H1 (cell line): ENCODE results near the gene STX19. TPM values are rescaled to one million over a fixed set of nuclear protein-coding genes. Genes with fewer than 3 reads are reported as not detected.

ENCODE experiments used
- CTCF ChIA-PET: fragments of 300-600 bp; sonication (Branson Sonifier 250); formaldehyde crosslinking; loops from one replicate; lab custom pipeline; 2021; ENCODE audit not compliant: partially characterized antibody; lab: Charles Lee
- POLR2A ChIA-PET: fragments of 300-600 bp; sonication (Branson Sonifier 250); formaldehyde crosslinking; loops from one replicate; lab custom pipeline; 2021; ENCODE audit warnings: inconsistent platforms; ENCODE audit not compliant: partially characterized antibody; lab: Charles Lee
- DNase-seq, 2 experiments: peaks; one replicate each; pipeline versions ENCODE4 v3.0.0 to v3.0.0-alpha.2; 2010 to 2022; ENCODE audit warnings: low spot score in 2 of 2, low read depth in 1 of 2, mixed read lengths in 1 of 2
- FAIRE-seq: peaks from 2 replicates; lab custom pipeline; 2011; peaks lifted over from hg19 to GRCh38; lab: Jason Lieb, UNC
- H2AFZ ChIP-seq: 2 replicates; pipeline ENCODE4 v1.8.1; 2012; ENCODE audit warnings: low read length, inconsistent platforms
- H2AK5ac ChIP-seq: 2 replicates; pipeline ENCODE4 v1.6.1; 2013; ENCODE audit warnings: low read depth, low read length
- H2BK120ac ChIP-seq: replicated peaks from 2 replicates; pipeline ENCODE3; 2013; ENCODE audit warnings: low read depth, low read length, inconsistent platforms
- H2BK12ac ChIP-seq: 2 replicates; pipeline ENCODE4 v1.6.1; 2013; ENCODE audit warnings: low read depth, low read length
- H2BK15ac ChIP-seq: 2 replicates; pipeline ENCODE4 v1.6.1; 2013; ENCODE audit warnings: low read length
- H2BK20ac ChIP-seq: 2 replicates; pipeline ENCODE4 v1.6.1; 2013; ENCODE audit warnings: low read length
- H2BK5ac ChIP-seq: 2 replicates; pipeline ENCODE4 v1.6.1; 2013; ENCODE audit warnings: low read depth, low read length
- H3K14ac ChIP-seq: 2 replicates; pipeline ENCODE4 v1.6.1; 2013; ENCODE audit warnings: inconsistent platforms; ENCODE audit not compliant: insufficient read length
- H3K18ac ChIP-seq: 2 replicates; pipeline ENCODE4 v1.6.1; 2013; ENCODE audit warnings: low read length; ENCODE audit errors: extremely low read depth
- H3K23ac ChIP-seq: 2 replicates; pipeline ENCODE4 v1.6.1; 2013; ENCODE audit warnings: inconsistent platforms; ENCODE audit not compliant: insufficient read length
- H3K23me2 ChIP-seq: 2 replicates; pipeline ENCODE4 v1.6.1; 2013; ENCODE audit warnings: low read depth, low read length
- H3K27ac ChIP-seq: 2 replicates; pipeline ENCODE4 v1.6.1; 2011; ENCODE audit warnings: low read depth, low read length, inconsistent platforms
- H3K27me3 ChIP-seq, 4 experiments: replicated peaks in 1 of 4; 1 replicate in 1 of 4; 2 replicates in 3 of 4; pipeline versions ENCODE4 v1.6.1 to v1.8.1; 2011 to 2013; ENCODE audit warnings: low read length in 3 of 4, mild to moderate bottlenecking in 3 of 4, inconsistent platforms in 2 of 4, mixed read lengths in 2 of 4, moderate library complexity in 1 of 4; ENCODE audit not compliant: control insufficient read depth in 3 of 4, insufficient read depth in 3 of 4; ENCODE audit errors: extremely low read depth in 1 of 4
- H3K36me3 ChIP-seq, 4 experiments: 2 replicates each; pipeline versions ENCODE4 v1.6.1 to v1.8.1; 2011 to 2013; ENCODE audit warnings: mild to moderate bottlenecking in 4 of 4, low read length in 3 of 4, moderate library complexity in 2 of 4, control low read depth in 1 of 4, inconsistent platforms in 1 of 4; ENCODE audit not compliant: insufficient read depth in 4 of 4, control insufficient read depth in 2 of 4
- H3K4ac ChIP-seq: replicated peaks from 2 replicates; pipeline ENCODE3; 2013; ENCODE audit warnings: low read length, low read depth, mixed read lengths, inconsistent platforms; ENCODE audit not compliant: insufficient read length
- H3K4me1 ChIP-seq, 4 experiments: replicated peaks in 1 of 4; 1 replicate in 1 of 4; 2 replicates in 3 of 4; pipeline versions ENCODE4 v1.6.1 to v1.8.1; 2011 to 2013; ENCODE audit warnings: low read length in 3 of 4, inconsistent platforms in 2 of 4, mixed read lengths in 1 of 4; ENCODE audit not compliant: insufficient read depth in 4 of 4, control insufficient read depth in 3 of 4
- H3K4me2 ChIP-seq, 2 experiments: 2 replicates each; pipeline versions ENCODE4 v1.6.1 to v1.8.1; 2011 to 2013; ENCODE audit warnings: low read depth in 2 of 2, low read length in 2 of 2, control low read depth in 1 of 2, inconsistent platforms in 1 of 2, mild to moderate bottlenecking in 1 of 2; ENCODE audit not compliant: insufficient read depth in 1 of 2
- H3K4me3 ChIP-seq, 4 experiments: fragments of 200-600, 300-600 bp in 1 of 4; sonication (generic), shearing (Covaris generic), sonication (Bioruptor Twin) in 1 of 4; 2 replicates each; pipeline versions ENCODE4 v1.5.1 to v1.8.1; 2011 to 2016; ENCODE audit warnings: low read length in 4 of 4, low read depth in 3 of 4, control low read depth in 2 of 4, inconsistent platforms in 2 of 4, mild to moderate bottlenecking in 2 of 4, mixed read lengths in 1 of 4, moderate library complexity in 1 of 4; ENCODE audit not compliant: insufficient read depth in 2 of 4; ENCODE audit errors: extremely low read depth in 1 of 4
- H3K56ac ChIP-seq: replicated peaks from 2 replicates; pipeline ENCODE3; 2013; ENCODE audit warnings: low read depth, mild to moderate bottlenecking, mixed read lengths, low read length, inconsistent platforms; ENCODE audit not compliant: insufficient read length
- H3K79me1 ChIP-seq: 2 replicates; pipeline ENCODE4 v1.6.1; 2013; ENCODE audit warnings: low read depth, low read length, control low read depth
- H3K79me2 ChIP-seq, 2 experiments: 2 replicates each; pipeline versions ENCODE4 v1.6.1 to v1.8.1; 2012 to 2013; ENCODE audit warnings: low read length in 2 of 2, mild to moderate bottlenecking in 2 of 2, inconsistent platforms in 1 of 2; ENCODE audit not compliant: insufficient read depth in 2 of 2, control insufficient read depth in 1 of 2
- H3K9ac ChIP-seq, 4 experiments: replicated peaks in 1 of 4; 1 replicate in 1 of 4; 2 replicates in 3 of 4; pipeline versions ENCODE4 v1.6.1 to v1.8.1; 2011 to 2013; ENCODE audit warnings: low read depth in 3 of 4, low read length in 3 of 4, control low read depth in 2 of 4, mild to moderate bottlenecking in 2 of 4, moderate library complexity in 2 of 4, inconsistent platforms in 1 of 4; ENCODE audit errors: extremely low read depth in 1 of 4
- H3K9me3 ChIP-seq, 2 experiments: 2 replicates each; pipeline versions ENCODE4 v1.6.1 to v1.8.1; 2012 to 2013; ENCODE audit warnings: mild to moderate bottlenecking in 2 of 2, moderate library complexity in 2 of 2, control low read depth in 1 of 2, inconsistent platforms in 1 of 2, low read depth in 1 of 2, low read length in 1 of 2, mixed read lengths in 1 of 2; ENCODE audit not compliant: insufficient read depth in 2 of 2
- H4K20me1 ChIP-seq, 2 experiments: replicated peaks in 1 of 2; 2 replicates each; pipeline versions ENCODE3 to v1.8.1; 2011 to 2013; ENCODE audit warnings: inconsistent platforms in 2 of 2, low read length in 2 of 2, mild to moderate bottlenecking in 1 of 2; ENCODE audit not compliant: insufficient read depth in 2 of 2, control insufficient read depth in 1 of 2
- H4K5ac ChIP-seq: 2 replicates; pipeline ENCODE4 v1.6.1; 2013; ENCODE audit warnings: low read length, low read depth, mixed read lengths, inconsistent platforms; ENCODE audit not compliant: insufficient read length
- H4K8ac ChIP-seq: 2 replicates; pipeline ENCODE4 v1.8.0; 2013; ENCODE audit warnings: mild to moderate bottlenecking, moderate library complexity, low read length, inconsistent platforms; ENCODE audit not compliant: insufficient read depth; ENCODE audit errors: extremely low read depth
- H4K91ac ChIP-seq: replicated peaks from 2 replicates; pipeline ENCODE3; 2013; ENCODE audit warnings: low read length, mixed read lengths, inconsistent platforms; ENCODE audit not compliant: insufficient read length
- CHD2 ChIP-seq: IDR thresholded peaks from 2 replicates; pipeline ENCODE4 v1.6.1; 2012; ENCODE audit warnings: low read length, improper control_type of control experiment
- EZH2 ChIP-seq: fragments of 200-600 bp; sonication (generic); IDR thresholded peaks from 2 replicates; pipeline ENCODE4 v1.7.1; 2012; ENCODE audit warnings: low read depth, mild to moderate bottlenecking, moderate library complexity, low read length, inconsistent platforms; ENCODE audit not compliant: severe bottlenecking
- SAP30 ChIP-seq: fragments of 300-600 bp; sonication (generic); IDR thresholded peaks from 2 replicates; pipeline ENCODE4 v1.7.1; 2012; ENCODE audit warnings: low read length, moderate library complexity, mild to moderate bottlenecking, inconsistent platforms; ENCODE audit not compliant: insufficient read depth, insufficient replicate concordance
- SRF ChIP-seq: IDR thresholded peaks from 2 replicates; pipeline ENCODE4 v1.6.1; 2011; ENCODE audit warnings: mild to moderate bottlenecking, low read depth, low read length, moderate library complexity
- WGBS, 2 experiments: shearing (Covaris generic) in 1 of 2; methylation state at CpG; one replicate each; pipeline versions ENCODE4 v1.1.6 to v1.1.7; 2013 to 2015; ENCODE audit warnings: low lambda C conversion rate in 2 of 2, mixed read lengths in 2 of 2, inconsistent platforms in 1 of 2, low coverage in 1 of 2, missing lambda C conversion rate in 1 of 2; ENCODE audit not compliant: insufficient replicate concordance in 2 of 2, insufficient coverage in 1 of 2, insufficient read length in 1 of 2; ENCODE audit errors: extremely low coverage in 1 of 2, missing lambda C conversion rate in 1 of 2; 5-methylcytosine and 5-hydroxymethylcytosine counted together
- polyA plus RNA-seq, 7 experiments: library from polyadenylated mRNA; depleted of rRNA in 3 of 7; stranded (reverse) in 5 of 7; unstranded in 2 of 7; fragments of >200 nt in 5 of 7; fragments of 200-250 nt in 2 of 7; gene quantifications; 1 replicate in 5 of 7; 2 replicates in 1 of 7; 4 replicates in 1 of 7; pipeline versions ENCODE4 v1.2.1 to v1.2.3, GENCODE V29; 2011 to 2013; ENCODE audit warnings: missing spikeins in 2 of 7, mixed read lengths in 2 of 7
- total RNA-seq: library from RNA; stranded (reverse); fragmentation: NEBNext Ultra II Directional; extraction: Animal tissue kit (Norgen Biotek cat#: 25700); gene quantifications from 2 replicates; pipeline ENCODE4 v1.2.1, GENCODE V29; 2021

STX19 gene
- total and polyA plus RNA-seq, 2 of the 8 experiments (the other 6 are each of a cell fraction or from before 2014, with no cell fraction given), result not detected

DNA sequence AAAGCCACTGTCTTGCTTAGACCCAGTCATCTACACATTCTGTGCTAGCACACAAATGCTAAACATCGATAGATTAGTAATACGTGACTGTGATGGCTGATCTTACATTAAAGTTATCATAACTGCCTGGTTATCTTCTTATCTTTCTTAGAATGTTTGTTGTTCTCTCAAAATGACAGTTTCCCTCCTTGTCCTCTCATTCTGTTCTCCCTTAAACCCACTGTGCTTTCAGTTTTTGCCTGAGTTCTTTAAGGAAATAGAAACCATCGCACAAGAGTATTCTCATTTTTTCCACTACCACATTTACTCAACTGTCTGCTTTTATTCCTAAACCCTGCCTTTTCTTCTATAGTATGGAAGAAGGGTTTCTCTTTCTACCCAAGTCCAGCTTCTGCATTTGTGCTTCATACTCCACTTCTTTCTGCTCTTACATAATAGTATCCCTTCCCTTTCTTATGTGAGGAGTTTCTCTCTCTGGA lies 17.1 kb downstream of the STX19 start:
- Histone ChIP-seq H3K4me2 (no peak overlapping the region), H4K91ac (no peak overlapping the region), H3K56ac (no peak overlapping the region), H3K27me3 (no peaks in the 10 kb centered on the region), H2BK20ac (no peak overlapping the region), H3K4ac (no peak overlapping the region), H3K23ac (no peak overlapping the region), H4K20me1 (no peaks in the 10 kb centered on the region), H3K23me2 (no peaks in the 10 kb centered on the region), H3K27ac (no peak overlapping the region), H2BK120ac (no peak overlapping the region), H3K9me3 (no peaks in the 10 kb centered on the region), H3K4me3 (no peak overlapping the region), H3K14ac (no peak overlapping the region), H2BK5ac (no peak overlapping the region), H3K9ac (no peak overlapping the region), H3K36me3 (no peaks in the 10 kb centered on the region), H4K8ac (no peak overlapping the region), H2BK15ac (no peak overlapping the region), H3K4me1 (no peaks in the 10 kb centered on the region), H3K79me1 (no peaks in the 10 kb centered on the region), H3K79me2 (no peaks in the 10 kb centered on the region), H2BK12ac (no peak overlapping the region), H4K5ac (no peak overlapping the region), H2AK5ac (no peak overlapping the region), H3K18ac (no peak overlapping the region), H2AFZ (no peak overlapping the region)
- FAIRE-seq, result no peak
- WGBS, 2 experiments, result 97% methylated on average over 3 of the region's 3 CpGs; no CpG with 5 or more reads in 1 of the 2 experiments
- ChIA-PET POLR2A (no interaction called here), CTCF (interaction anchor here (1.4 kb wide), 1 partner anchor 26 kb away, joined by 3 read pairs; no protein-coding TSS in a partner anchor)
- DNase-seq, result no peak
- TF ChIP-seq EZH2 (no peak), SRF (no peak), SAP30 (no peak), CHD2 (no peak)
